Iris pigment epithelial cell (primary cell): Measurements from ENCODE around the gene TRIM46.
"Not testable (repeated sequence)": the region's sequence is repeated elsewhere in the genome, so short reads cannot be mapped to it uniquely, and the experiment has no call there.

Source experiments
- DNase-seq: peaks from one replicate; pipeline ENCODE4 v3.0.0-alpha.2; 2011; ENCODE audit warnings: low read depth

Gene TRIM46

GRCh38 chr1:155205035-155205434 is 31.4 kb downstream of the TRIM46 start:
- DNase-seq = no peak

- DNase-seq = no peak
These were observed 32.4 kb downstream of the TRIM46 start for GRCh38 chr1:155205969-155206593.

- peak; percentile 81 for DNase-seq
These were observed 33.5 kb downstream of the TRIM46 start for GRCh38 chr1:155206891-155207805.

- peak; percentile 35 for DNase-seq
These were observed 34.3 kb downstream of the TRIM46 start, which contains the start of gene THBS3 for GRCh38 chr1:155207806-155208540. Gene THBS3, minus strand, starts transcription at chr1:155207897. Its CDS starts 21 bp downstream, at chr1:155207876.

- DNase-seq = peak; percentile 83
These were observed 35.1 kb downstream of the TRIM46 start, which contains the start of gene MTX1 for GRCh38 chr1:155208541-155209311. Gene MTX1, plus strand, starts transcription at chr1:155208695. Its CDS starts 110 bp downstream, at chr1:155208805.

- no peak for DNase-seq
These were observed 35.7 kb downstream of the TRIM46 start for GRCh38 chr1:155209312-155209721.

GRCh38 chr1:155210314-155211104 is 36.9 kb downstream of the TRIM46 start:
- no peak for DNase-seq

- not testable (repeated sequence) for DNase-seq
These were observed 37.9 kb downstream of the TRIM46 start for GRCh38 chr1:155211381-155212050.

GRCh38 chr1:155212051-155212440 is 38.4 kb downstream of the TRIM46 start:
- DNase-seq = not testable (repeated sequence)

- not testable (repeated sequence) for DNase-seq
These were observed 41.1 kb downstream of the TRIM46 start for GRCh38 chr1:155214702-155215101.

GRCh38 chr1:155218854-155219591 is 45.4 kb downstream of the TRIM46 start:
- DNase-seq = peak; percentile 72

GRCh38 chr1:155219592-155220031 is 46.0 kb downstream of the TRIM46 start:
- DNase-seq = peak; percentile 38

GRCh38 chr1:155220211-155220965 is 46.7 kb downstream of the TRIM46 start:
- DNase-seq = not testable (repeated sequence)

GRCh38 chr1:155223047-155223446 is 49.4 kb downstream of the TRIM46 start:
- DNase-seq = no peak

- not testable (repeated sequence) for DNase-seq
These were observed 51.7 kb downstream of the TRIM46 start for GRCh38 chr1:155225404-155225759.

- DNase-seq = peak; percentile 91
These were observed 52.7 kb downstream of the TRIM46 start for GRCh38 chr1:155226188-155226909.

- DNase-seq = peak; percentile 54
These were observed 53.2 kb downstream of the TRIM46 start for GRCh38 chr1:155226910-155227260.
